T-cell (primary cell): ENCODE measurements around the gene FAH. TPM values are rescaled to one million over a fixed set of nuclear protein-coding genes. Genes with fewer than 3 reads are reported as not detected.

Experiments
- ATAC-seq, 4 experiments: fragments of 200-7000 bp in 3 of 4; fragments of 150-1000 bp in 1 of 4; cut with Tn5 transposase; replicated peaks in 1 of 4; 1 replicate in 3 of 4; 2 replicates in 1 of 4; pipeline ENCODE4 v1.10.0; 2021; ENCODE audit warnings: moderate library complexity in 3 of 4, mild to moderate bottlenecking in 2 of 4, moderate number of reproducible peaks in 1 of 4
- CTCF ChIA-PET, 2 donors: fragments of 300-600 bp; sonication (Branson Sonifier 250); formaldehyde crosslinking; loops; one replicate each; lab custom pipeline; 2022; ENCODE audit warnings: antibody characterized with exemption in 2 of 2; lab: Charles Lee
- POLR2A ChIA-PET, 2 donors: fragments of 300-600 bp; sonication (Branson Sonifier 250); formaldehyde crosslinking; loops; one replicate each; lab custom pipeline; 2022; ENCODE audit warnings: antibody characterized with exemption in 2 of 2; lab: Charles Lee
- DNase-seq, 35 experiments: peaks; one replicate each; pipeline versions ENCODE4 v3.0.0 to v3.0.0-alpha.2; 2013 to 2023
- H3K27ac ChIP-seq: one replicate; pipeline ENCODE4 v1.5.1; 2013; ENCODE audit warnings: low read length
- H3K27me3 ChIP-seq, 2 experiments: replicated peaks in 1 of 2; 1 replicate in 1 of 2; 2 replicates in 1 of 2; pipeline versions ENCODE4 v1.6.1 to v1.7.0; 2013; ENCODE audit warnings: low read length in 1 of 2, mixed read lengths in 1 of 2; ENCODE audit not compliant: control insufficient read depth in 2 of 2, insufficient read depth in 2 of 2; ENCODE audit errors: extremely low read depth in 1 of 2
- H3K36me3 ChIP-seq, 2 donors: 1 replicate in 1 of 2; 2 replicates in 1 of 2; pipeline versions ENCODE4 v1.6.1 to v1.7.0; 2013; ENCODE audit warnings: low read length in 1 of 2; ENCODE audit not compliant: control insufficient read depth in 2 of 2, insufficient read depth in 1 of 2; ENCODE audit errors: extremely low read depth in 1 of 2
- H3K4me1 ChIP-seq, 2 experiments: 1 replicate in 1 of 2; 2 replicates in 1 of 2; pipeline versions ENCODE4 v1.6.1 to v1.7.0; 2013; ENCODE audit warnings: low read length in 2 of 2, mixed read lengths in 1 of 2; ENCODE audit not compliant: insufficient read depth in 2 of 2, control insufficient read depth in 1 of 2; ENCODE audit errors: extremely low read depth in 1 of 2
- H3K4me3 ChIP-seq, 2 donors: 1 replicate in 1 of 2; 2 replicates in 1 of 2; pipeline versions ENCODE4 v1.5.1 to v1.7.0; 2013; ENCODE audit warnings: mild to moderate bottlenecking in 2 of 2, low read length in 1 of 2, moderate library complexity in 1 of 2; ENCODE audit not compliant: control insufficient read depth in 1 of 2; ENCODE audit errors: extremely low read depth in 1 of 2
- H3K9me3 ChIP-seq: 2 replicates; pipeline ENCODE4 v1.7.0; 2013
- H3K27ac Mint-ChIP-seq, 2 donors: one replicate each; pipeline ENCODE4 v1.8.0; 2020 to 2021; ENCODE audit warnings: mild to moderate bottlenecking in 2 of 2, mixed read lengths in 2 of 2
- H3K27me3 Mint-ChIP-seq, 2 donors: one replicate each; pipeline ENCODE4 v1.8.0; 2021 to 2022; ENCODE audit warnings: mixed read lengths in 2 of 2
- H3K36me3 Mint-ChIP-seq: one replicate; pipeline ENCODE4 v1.8.0; 2021; ENCODE audit warnings: mixed read lengths
- H3K4me1 Mint-ChIP-seq, 3 donors: one replicate each; pipeline ENCODE4 v1.8.0; 2020 to 2022; ENCODE audit warnings: mixed read lengths in 3 of 3, mild to moderate bottlenecking in 1 of 3
- H3K4me3 Mint-ChIP-seq, 3 donors: one replicate each; pipeline ENCODE4 v1.8.0; 2020 to 2022; ENCODE audit warnings: mild to moderate bottlenecking in 3 of 3, mixed read lengths in 3 of 3, moderate library complexity in 3 of 3
- H3K9me3 Mint-ChIP-seq, 3 donors: one replicate each; pipeline ENCODE4 v1.8.0; 2020 to 2022; ENCODE audit warnings: mixed read lengths in 3 of 3
- WGBS: methylation state at CpG from one replicate; pipeline ENCODE4 v1.1.5; 2013; ENCODE audit warnings: missing lambda C conversion rate; ENCODE audit not compliant: insufficient coverage; 5-methylcytosine and 5-hydroxymethylcytosine counted together
- total RNA-seq, 35 experiments: library from RNA in 6 of 35; stranded (reverse) in 6 of 35; fragments of 120-200 nt in 1 of 35; gene quantifications; one replicate each; pipeline versions ENCODE4 v1.2.1 to v1.2.4 and lab custom pipeline; 2013 to 2026

Gene FAH
- total RNA-seq (1 to 10 TPM; 5.2 to 9.4 (median 6.8) TPM), total RNA-seq (lab: John Stamatoyannopoulos, UW) (1.1 to 33.3 (median 3.3) reads per million in 29 experiments)
- total RNA-seq (2013), result 7.6 TPM

DNA sequence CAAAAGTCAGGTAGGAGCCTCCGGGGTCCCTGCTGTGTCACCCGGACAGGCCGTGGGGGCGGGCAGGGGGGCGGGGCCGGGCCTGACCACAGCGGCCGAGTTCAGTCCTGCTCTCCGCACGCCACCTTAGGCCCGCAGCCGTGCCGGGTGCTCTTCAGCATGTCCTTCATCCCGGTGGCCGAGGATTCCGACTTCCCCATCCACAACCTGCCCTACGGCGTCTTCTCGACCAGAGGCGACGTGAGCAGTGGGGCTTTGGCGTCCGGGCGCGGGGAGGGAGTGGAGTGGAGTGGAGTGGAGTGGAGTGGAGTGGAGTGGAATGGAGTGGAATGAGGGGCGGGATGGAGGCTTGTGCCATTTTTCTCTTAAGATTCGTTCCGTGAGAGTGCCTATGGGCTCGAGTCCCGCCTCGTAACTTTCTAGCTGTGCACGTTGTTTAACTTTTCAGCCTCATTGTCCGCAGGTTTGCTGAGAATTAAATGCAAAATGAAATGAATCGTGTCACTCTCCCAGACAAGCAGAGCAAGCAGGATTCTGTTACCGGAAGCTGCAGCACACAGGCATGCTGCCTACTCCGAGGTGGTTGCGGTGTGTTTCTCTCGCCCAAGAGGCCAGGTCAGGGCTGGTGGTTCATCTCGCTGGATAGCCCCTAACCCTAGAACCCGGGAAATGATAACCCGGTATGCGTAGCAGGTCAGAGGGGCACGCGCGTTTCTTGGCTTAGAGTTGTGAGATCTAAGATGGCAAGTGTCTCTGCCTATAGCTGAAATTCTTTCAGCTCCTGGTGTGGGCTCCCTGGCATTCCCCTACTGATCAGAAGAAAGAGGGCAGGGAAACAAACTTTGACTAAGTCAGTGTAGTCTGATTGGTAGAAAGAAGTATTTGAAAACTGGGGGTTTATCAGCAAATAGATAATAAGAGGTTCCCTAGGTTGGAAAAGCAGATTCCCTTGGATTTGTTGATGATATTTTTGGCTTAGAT, at the start of gene FAH:
Gene FAH, plus strand, starts transcription at position 104 of the 981 bp plus-strand sequence. Its CDS starts 56 bp downstream, at position 160.
- Mint-ChIP-seq H3K9me3 (no peaks in the 10 kb centered on the region), H3K36me3 (no peaks in the 10 kb centered on the region), H3K4me1 (peaks cover 15 to 23% (median 21%) of the 10 kb centered on the region in 3 donors), H3K27me3 (no peaks in the 10 kb centered on the region), H3K4me3 (peak within 1 kb of the TSS; percentile 83 to 92 (median 90)), H3K27ac (peak within 1 kb of the TSS; percentile 86 to 91)
- DNase-seq (peak in 31 of 35 experiments; percentile 9 to 64 (median 25)), ATAC-seq (peak; percentile 56 to 61 (median 58))
- Histone ChIP-seq H3K4me3 (peak within 1 kb of the TSS; percentile 81 to 87), H3K27ac (peak within 1 kb of the TSS; percentile 64), H3K4me1 (peaks cover 4 to 23% of the 10 kb centered on the region in 2 experiments), H3K36me3 (no peaks in the 10 kb centered on the region), H3K9me3 (no peaks in the 10 kb centered on the region), H3K27me3 (no peaks in the 10 kb centered on the region)
- ChIA-PET CTCF (interaction anchor here in 1 of 2 donors (0.6 kb wide), 1 partner anchor 1280 kb away, joined by 3 read pairs; the partner anchor contains the start of gene MORF4L1), POLR2A (interaction anchor here in 1 of 2 donors (0.7 kb wide), 1 partner anchor 55 kb away, joined by 3 read pairs; no protein-coding TSS in a partner anchor)
- WGBS, result 1% methylated on average over 31 of the region's 45 CpGs

DNA sequence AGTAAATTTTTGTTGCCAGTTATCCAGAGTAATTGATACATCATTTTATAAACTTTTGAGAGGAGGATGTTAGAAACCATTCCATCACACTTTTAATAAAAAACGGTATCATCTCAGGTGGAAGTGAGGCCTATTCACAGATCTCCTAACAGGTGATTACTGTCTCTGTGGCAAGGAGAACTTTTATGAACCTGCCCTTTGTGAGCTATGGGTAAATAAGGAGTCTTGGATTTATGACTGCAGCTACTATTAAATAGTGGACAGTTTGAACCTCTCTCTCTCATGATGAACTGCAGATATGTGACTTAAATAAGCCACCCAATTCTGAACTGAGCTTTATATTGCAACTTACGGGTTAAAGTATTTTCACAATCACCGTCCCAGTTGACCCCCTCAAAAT, 47.6 kb upstream of the FAH start:
- DNase-seq, result no peak
- no peaks in the 10 kb centered on the region for H3K9me3 ChIP-seq
- H3K36me3 ChIP-seq, result peaks cover 0 to 3% of the 10 kb centered on the region in 2 donors
- H3K27me3 Mint-ChIP-seq, result no peaks in the 10 kb centered on the region
- H3K4me3 Mint-ChIP-seq, result no peak overlapping the region
- no peaks in the 10 kb centered on the region for H3K9me3 Mint-ChIP-seq
- no CpG with 5 or more reads among the region's 3 CpGs for WGBS
- no peak overlapping the region for H3K27ac Mint-ChIP-seq
- H3K4me1 Mint-ChIP-seq, result peaks cover 42 to 61% (median 54%) of the 10 kb centered on the region in 3 donors
- no peaks in the 10 kb centered on the region for H3K27me3 ChIP-seq
- ATAC-seq, result no peak
- ChIA-PET POLR2A (no interaction called here), CTCF (no interaction called here)
- H3K27ac ChIP-seq, result no peak overlapping the region
- no peak overlapping the region for H3K4me3 ChIP-seq
- H3K36me3 Mint-ChIP-seq, result peaks cover 16% of the 10 kb centered on the region
- H3K4me1 ChIP-seq, result no peaks in the 10 kb centered on the region

DNA sequence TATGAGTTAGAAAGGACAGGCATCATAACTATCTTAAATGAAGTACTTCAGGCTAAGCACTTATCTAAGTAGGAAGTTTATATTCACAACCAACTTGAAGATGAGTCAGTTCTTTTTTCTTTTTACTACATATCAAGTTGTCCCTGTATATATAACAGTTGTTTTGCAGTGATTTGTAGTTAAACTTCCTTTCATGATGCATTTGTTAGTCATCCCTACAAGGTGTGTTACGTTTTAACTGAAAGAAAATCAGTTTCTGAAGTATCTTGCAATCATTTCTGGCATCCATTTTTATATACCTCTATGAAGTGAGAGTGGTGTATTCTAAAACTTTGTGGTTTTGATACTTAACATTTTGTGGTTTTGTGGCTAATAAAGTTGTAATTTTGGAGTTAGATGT, 47.2 kb upstream of the FAH start:
- Histone ChIP-seq H3K4me3 (no peak overlapping the region), H3K9me3 (no peaks in the 10 kb centered on the region), H3K36me3 (peaks cover 0 to 3% of the 10 kb centered on the region in 2 donors), H3K27ac (no peak overlapping the region), H3K27me3 (no peaks in the 10 kb centered on the region), H3K4me1 (no peaks in the 10 kb centered on the region)
- Mint-ChIP-seq H3K36me3 (peaks cover 13% of the 10 kb centered on the region), H3K27ac (no peak overlapping the region), H3K4me1 (peaks cover 40 to 61% (median 58%) of the 10 kb centered on the region in 3 donors), H3K4me3 (no peak overlapping the region), H3K9me3 (no peaks in the 10 kb centered on the region), H3K27me3 (no peaks in the 10 kb centered on the region)
- ATAC-seq, result no peak
- CTCF ChIA-PET, result no interaction called here
- DNase-seq, result no peak
- WGBS, result no CpG with 5 or more reads among the region's 1 CpG
- POLR2A ChIA-PET, result no interaction called here

DNA sequence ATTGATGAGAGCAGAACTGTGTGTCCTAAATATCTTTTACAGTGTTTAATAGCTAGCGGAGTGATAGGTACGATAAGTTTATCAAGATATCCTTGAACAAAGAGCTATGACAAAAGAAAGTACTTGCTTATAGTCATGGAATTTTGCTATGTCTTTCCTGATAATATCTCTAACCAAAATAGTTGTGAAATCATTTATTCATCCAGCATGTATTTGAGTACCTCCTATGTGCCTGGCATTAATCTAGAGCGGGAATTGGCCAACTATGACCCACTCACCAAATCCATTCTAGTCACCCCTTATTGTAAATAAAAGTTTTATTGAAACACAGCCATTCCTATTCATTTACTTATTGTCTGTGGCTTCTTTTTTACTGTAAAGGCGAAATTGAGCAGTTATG, 46.7 kb upstream of the FAH start:
- no peaks in the 10 kb centered on the region for H3K9me3 ChIP-seq
- POLR2A ChIA-PET, result no interaction called here
- no peaks in the 10 kb centered on the region for H3K27me3 Mint-ChIP-seq
- peaks cover 13% of the 10 kb centered on the region for H3K36me3 Mint-ChIP-seq
- peaks cover 0 to 3% of the 10 kb centered on the region in 2 donors for H3K36me3 ChIP-seq
- DNase-seq (no peak), ATAC-seq (no peak)
- H3K4me1 ChIP-seq, result no peaks in the 10 kb centered on the region
- no peak overlapping the region for H3K27ac Mint-ChIP-seq
- no peaks in the 10 kb centered on the region for H3K9me3 Mint-ChIP-seq
- WGBS, result no CpG with 5 or more reads among the region's 4 CpGs
- peaks cover 40 to 62% (median 58%) of the 10 kb centered on the region in 3 donors for H3K4me1 Mint-ChIP-seq
- no peaks in the 10 kb centered on the region for H3K27me3 ChIP-seq
- no peak overlapping the region for H3K4me3 ChIP-seq
- H3K27ac ChIP-seq, result no peak overlapping the region
- CTCF ChIA-PET, result no interaction called here
- H3K4me3 Mint-ChIP-seq, result no peak overlapping the region

DNA sequence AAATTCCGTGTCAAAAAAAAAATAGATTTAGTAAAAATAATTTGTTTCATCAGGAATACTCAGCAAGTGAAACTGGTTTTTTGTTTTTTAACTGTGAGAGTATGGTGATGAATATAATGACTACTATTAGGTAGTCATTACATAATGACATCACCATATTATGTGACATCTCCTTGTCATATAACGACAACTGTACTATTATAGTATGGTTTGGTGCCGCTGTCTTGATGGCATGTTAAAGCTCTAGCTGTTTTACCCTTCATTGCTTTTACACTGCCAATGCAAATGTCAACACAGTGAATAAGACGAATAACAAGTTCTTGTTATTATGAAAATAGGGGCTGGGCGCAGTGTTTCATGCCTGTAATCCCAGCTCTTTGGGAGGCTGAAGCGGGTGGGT, 45.6 kb upstream of the FAH start:
- POLR2A ChIA-PET, result interaction anchor here in 1 of 2 donors (0.6 kb wide), 1 partner anchor 36 kb away, joined by 7 read pairs; no protein-coding TSS in a partner anchor

DNA sequence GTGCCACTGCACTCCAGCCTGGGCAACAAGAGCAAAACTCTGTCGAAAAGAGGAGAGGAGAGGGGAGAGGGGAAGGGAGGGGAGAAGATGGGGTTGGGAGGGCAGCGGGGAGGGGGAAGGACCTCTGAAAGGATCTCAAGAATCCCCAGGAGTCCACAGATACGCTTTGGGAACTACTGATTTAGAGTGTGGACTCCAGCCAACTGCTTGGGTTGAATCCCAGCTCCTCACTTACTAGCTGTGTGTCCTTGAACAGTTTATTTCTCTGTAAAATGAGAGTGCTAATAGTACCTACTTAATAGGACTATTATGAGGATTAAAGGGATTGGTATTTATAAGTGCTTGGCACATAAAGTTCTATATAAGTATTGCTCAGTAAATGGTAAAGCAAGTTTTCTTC, 45.0 kb upstream of the FAH start:
- CTCF ChIA-PET, result interaction anchor here in 1 of 2 donors (0.7 kb wide), 1 partner anchor 21 kb away, joined by 7 read pairs; no protein-coding TSS in a partner anchor
- H3K4me1 Mint-ChIP-seq, result peaks cover 41 to 60% (median 51%) of the 10 kb centered on the region in 3 donors
- no peaks in the 10 kb centered on the region for H3K9me3 Mint-ChIP-seq

More for the DNA sequence above, 45.6 kb upstream of the FAH start:
- Mint-ChIP-seq H3K36me3 (peaks cover 10% of the 10 kb centered on the region), H3K4me3 (no peak overlapping the region), H3K4me1 (peaks cover 43 to 60% (median 57%) of the 10 kb centered on the region in 3 donors), H3K9me3 (no peaks in the 10 kb centered on the region), H3K27me3 (no peaks in the 10 kb centered on the region), H3K27ac (no peak overlapping the region)
- Histone ChIP-seq H3K27ac (no peak overlapping the region), H3K4me1 (no peaks in the 10 kb centered on the region), H3K36me3 (peaks cover 0 to 3% of the 10 kb centered on the region in 2 donors), H3K4me3 (no peak overlapping the region), H3K27me3 (no peaks in the 10 kb centered on the region), H3K9me3 (no peaks in the 10 kb centered on the region)
- WGBS, result 100% methylated on average over 3 of the region's 6 CpGs
- no peak for ATAC-seq
- DNase-seq, result no peak
- CTCF ChIA-PET, result interaction anchor here in 1 of 2 donors (0.7 kb wide), 1 partner anchor 22 kb away, joined by 7 read pairs; no protein-coding TSS in a partner anchor

More for the DNA sequence above, 45.0 kb upstream of the FAH start:
- POLR2A ChIA-PET, result interaction anchor here in 1 of 2 donors (0.7 kb wide), 1 partner anchor 43 kb away, joined by 3 read pairs; no protein-coding TSS in a partner anchor
- H3K27me3 Mint-ChIP-seq, result no peaks in the 10 kb centered on the region
- Histone ChIP-seq H3K36me3 (peaks cover 0 to 3% of the 10 kb centered on the region in 2 donors), H3K27ac (no peak overlapping the region), H3K27me3 (no peaks in the 10 kb centered on the region), H3K4me3 (no peak overlapping the region), H3K9me3 (no peaks in the 10 kb centered on the region), H3K4me1 (no peaks in the 10 kb centered on the region)
- H3K4me3 Mint-ChIP-seq, result no peak overlapping the region
- no peak for ATAC-seq
- H3K27ac Mint-ChIP-seq, result no peak overlapping the region
- no peak for DNase-seq
- WGBS, result 100% methylated on average over 1 of the region's 3 CpGs
- peaks cover 10% of the 10 kb centered on the region for H3K36me3 Mint-ChIP-seq
